HepG2 (cell line): ENCODE measurements around the gene LURAP1L. TPM values are rescaled to one million over a fixed set of nuclear protein-coding genes. Genes with fewer than 3 reads are reported as not detected.

ENCODE experiments used
- ERF ChIP-seq: IDR thresholded peaks from 2 replicates; pipeline ENCODE4 v1.6.1; 2018; ENCODE audit warnings: missing biosample characterization, missing genetic modification reagents
- JUND ChIP-seq: sonication (generic); formaldehyde crosslinking; IDR thresholded peaks from 2 replicates; pipeline ENCODE4 v1.8.0; 2022; ENCODE audit warnings: mild to moderate bottlenecking, missing genetic modification reagents
- MED13 ChIP-seq: sonication (generic); formaldehyde crosslinking; IDR thresholded peaks from 2 replicates; pipeline ENCODE4 v1.5.0; 2020; ENCODE audit warnings: missing genetic modification reagents
- MEIS2 ChIP-seq: sonication (generic); formaldehyde crosslinking; IDR thresholded peaks from 2 replicates; pipeline ENCODE4 v1.9.0; 2021; ENCODE audit warnings: mild to moderate bottlenecking, missing genetic modification reagents
- SETDB1 ChIP-seq: sonication (generic); formaldehyde crosslinking; IDR thresholded peaks from 2 replicates; pipeline ENCODE4 v1.5.1; 2020; ENCODE audit warnings: missing genetic modification reagents, mild to moderate bottlenecking, borderline replicate concordance
- SIN3B ChIP-seq: fragments of 150-350 bp; IDR thresholded peaks from 2 replicates; pipeline ENCODE4 v1.6.1; 2014; ENCODE audit warnings: low read length
- SMAD1 ChIP-seq: sonication (generic); formaldehyde crosslinking; IDR thresholded peaks from 2 replicates; pipeline ENCODE4 v1.4.0; 2020; ENCODE audit warnings: missing genetic modification reagents, low read depth, mild to moderate bottlenecking, borderline replicate concordance
- TBL1XR1 ChIP-seq: fragments of 150-350 bp; IDR thresholded peaks from 2 replicates; pipeline ENCODE4 v1.6.1; 2014; ENCODE audit warnings: borderline replicate concordance, low read length; ENCODE audit not compliant: partially characterized antibody
- ZMYM2 ChIP-seq: sonication (generic); formaldehyde crosslinking; IDR thresholded peaks from 2 replicates; pipeline ENCODE4 v1.8.0; 2022; ENCODE audit warnings: mild to moderate bottlenecking, missing genetic modification reagents
- ZNF343 ChIP-seq: sonication (generic); formaldehyde crosslinking; IDR thresholded peaks from 2 replicates; pipeline ENCODE4 v1.4.0; 2020; ENCODE audit warnings: mild to moderate bottlenecking, missing genetic modification reagents
- ZNF446 ChIP-seq: sonication (generic); formaldehyde crosslinking; IDR thresholded peaks from 2 replicates; pipeline ENCODE4 v1.5.0; 2020; ENCODE audit warnings: mild to moderate bottlenecking, missing genetic modification reagents
- ZNF460 ChIP-seq: sonication (generic); formaldehyde crosslinking; IDR thresholded peaks from 2 replicates; pipeline ENCODE4 v1.5.1; 2020; ENCODE audit warnings: missing genetic modification reagents, mild to moderate bottlenecking, borderline replicate concordance
- ZNF737 ChIP-seq: sonication (generic); formaldehyde crosslinking; IDR thresholded peaks from 2 replicates; pipeline ENCODE4 v1.5.0; 2020; ENCODE audit warnings: missing genetic modification reagents, mild to moderate bottlenecking, borderline replicate concordance
- polyA plus RNA-seq, 8 experiments: library from polyadenylated mRNA; depleted of rRNA in 3 of 8; stranded (reverse) in 7 of 8; unstranded in 1 of 8; fragments of >200 nt; fragmentation: Illumina TruSeq in 4 of 8; extraction: Trizol in 4 of 8; gene quantifications; 2 replicates each; pipeline versions ENCODE4 v1.2.1 to v1.2.3, GENCODE V29; 2011 to 2016; ENCODE audit warnings: low read depth in 4 of 8, missing spikeins in 1 of 8, mixed read lengths in 1 of 8; ENCODE audit not compliant: insufficient read depth in 1 of 8
- total RNA-seq, 5 experiments: library from RNA; depleted of rRNA; stranded (reverse); fragments of >200 nt; fragmentation: Illumina TruSeq; extraction: Trizol; gene quantifications; 2 replicates each; pipeline ENCODE4 v1.2.3, GENCODE V29; 2016; ENCODE audit warnings: low read depth in 1 of 5
- TF ChIP-seq, protein P1 (sequence below): sonication (generic); formaldehyde crosslinking; IDR thresholded peaks from 2 replicates; pipeline ENCODE4 v1.9.0; 2021; ENCODE audit warnings: missing genetic modification reagents, borderline replicate concordance
- TF ChIP-seq, protein P2 (sequence below): sonication (generic); formaldehyde crosslinking; IDR thresholded peaks from 2 replicates; pipeline ENCODE4 v1.5.0; 2020; ENCODE audit warnings: mild to moderate bottlenecking, missing genetic modification reagents, moderate library complexity
- TF ChIP-seq, protein P3 (sequence below): sonication (generic); formaldehyde crosslinking; IDR thresholded peaks from 2 replicates; pipeline ENCODE4 v1.4.0; 2020; ENCODE audit warnings: missing genetic modification reagents
- TF ChIP-seq, protein P4 (sequence below): sonication (generic); formaldehyde crosslinking; IDR thresholded peaks from 2 replicates; pipeline ENCODE4 v1.4.0; 2020; ENCODE audit warnings: mild to moderate bottlenecking, missing genetic modification reagents
- TF ChIP-seq, protein P5 (sequence below): IDR thresholded peaks from 2 replicates; pipeline ENCODE4 v1.6.1; 2012; ENCODE audit warnings: inconsistent platforms

The LURAP1L gene
- total and polyA plus RNA-seq, 2 of the 13 experiments (the other 11 are each of a cell fraction or from before 2014, with no cell fraction given), result 6.7 to 16.6 TPM

DNA sequence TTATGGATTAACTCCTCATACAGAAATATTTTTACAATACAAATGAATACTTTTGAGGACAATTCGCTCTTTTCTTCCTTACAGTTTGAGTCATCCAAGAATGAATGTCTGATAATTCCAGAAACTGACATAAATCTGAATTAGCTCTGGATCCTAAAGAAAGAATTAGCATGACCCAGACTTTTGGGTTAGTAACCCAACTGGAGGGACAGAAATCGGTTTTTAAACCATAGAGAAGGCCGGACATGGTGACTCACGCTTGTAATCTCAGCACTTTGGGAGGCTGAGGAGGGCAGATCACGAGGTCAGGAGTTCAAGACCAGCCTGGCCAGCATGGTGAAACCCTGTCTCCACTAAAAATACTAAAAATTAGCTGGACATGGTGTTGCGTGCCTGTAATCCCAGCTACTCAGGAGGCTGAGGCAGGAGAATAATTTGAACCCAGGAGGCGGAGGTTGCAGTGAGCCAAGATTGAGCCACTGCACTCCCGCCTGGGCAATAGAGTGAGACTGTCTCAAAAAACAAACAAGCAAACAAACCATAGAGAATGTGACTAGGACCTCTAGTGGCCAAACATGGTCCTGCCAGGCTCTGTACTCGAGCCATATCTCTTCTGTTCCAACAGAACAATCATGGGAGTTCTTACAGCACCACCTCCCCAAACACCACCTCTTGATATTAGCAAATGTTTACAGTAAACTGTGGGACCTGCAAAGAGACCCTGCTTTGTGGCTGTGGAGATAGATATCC lies 44.8 kb downstream of the LURAP1L start (continued):
- TF ChIP-seq ZNF446 (no peak), SMAD1 (CRISPR knock-in tag) (no peak), ZNF343 (CRISPR knock-in tag) (no peak), ZNF737 (no peak), ERF (CRISPR knock-in tag) (no peak), ZMYM2 (CRISPR knock-in tag) (peak; percentile 59), ZNF460 (no peak), JUND (CRISPR knock-in tag) (no peak), SIN3B (no peak), SETDB1 (CRISPR knock-in tag) (no peak), MED13 (CRISPR knock-in tag) (no peak), TBL1XR1 (no peak), MEIS2 (CRISPR knock-in tag) (no peak)
- TF ChIP-seq, protein P1, sequence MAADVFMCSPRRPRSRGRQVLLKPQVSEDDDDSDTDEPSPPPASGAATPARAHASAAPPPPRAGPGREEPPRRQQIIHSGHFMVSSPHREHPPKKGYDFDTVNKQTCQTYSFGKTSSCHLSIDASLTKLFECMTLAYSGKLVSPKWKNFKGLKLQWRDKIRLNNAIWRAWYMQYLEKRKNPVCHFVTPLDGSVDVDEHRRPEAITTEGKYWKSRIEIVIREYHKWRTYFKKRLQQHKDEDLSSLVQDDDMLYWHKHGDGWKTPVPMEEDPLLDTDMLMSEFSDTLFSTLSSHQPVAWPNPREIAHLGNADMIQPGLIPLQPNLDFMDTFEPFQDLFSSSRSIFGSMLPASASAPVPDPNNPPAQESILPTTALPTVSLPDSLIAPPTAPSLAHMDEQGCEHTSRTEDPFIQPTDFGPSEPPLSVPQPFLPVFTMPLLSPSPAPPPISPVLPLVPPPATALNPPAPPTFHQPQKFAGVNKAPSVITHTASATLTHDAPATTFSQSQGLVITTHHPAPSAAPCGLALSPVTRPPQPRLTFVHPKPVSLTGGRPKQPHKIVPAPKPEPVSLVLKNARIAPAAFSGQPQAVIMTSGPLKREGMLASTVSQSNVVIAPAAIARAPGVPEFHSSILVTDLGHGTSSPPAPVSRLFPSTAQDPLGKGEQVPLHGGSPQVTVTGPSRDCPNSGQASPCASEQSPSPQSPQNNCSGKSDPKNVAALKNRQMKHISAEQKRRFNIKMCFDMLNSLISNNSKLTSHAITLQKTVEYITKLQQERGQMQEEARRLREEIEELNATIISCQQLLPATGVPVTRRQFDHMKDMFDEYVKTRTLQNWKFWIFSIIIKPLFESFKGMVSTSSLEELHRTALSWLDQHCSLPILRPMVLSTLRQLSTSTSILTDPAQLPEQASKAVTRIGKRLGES (CRISPR knock-in tag), result no peak
- TF ChIP-seq, protein P2, sequence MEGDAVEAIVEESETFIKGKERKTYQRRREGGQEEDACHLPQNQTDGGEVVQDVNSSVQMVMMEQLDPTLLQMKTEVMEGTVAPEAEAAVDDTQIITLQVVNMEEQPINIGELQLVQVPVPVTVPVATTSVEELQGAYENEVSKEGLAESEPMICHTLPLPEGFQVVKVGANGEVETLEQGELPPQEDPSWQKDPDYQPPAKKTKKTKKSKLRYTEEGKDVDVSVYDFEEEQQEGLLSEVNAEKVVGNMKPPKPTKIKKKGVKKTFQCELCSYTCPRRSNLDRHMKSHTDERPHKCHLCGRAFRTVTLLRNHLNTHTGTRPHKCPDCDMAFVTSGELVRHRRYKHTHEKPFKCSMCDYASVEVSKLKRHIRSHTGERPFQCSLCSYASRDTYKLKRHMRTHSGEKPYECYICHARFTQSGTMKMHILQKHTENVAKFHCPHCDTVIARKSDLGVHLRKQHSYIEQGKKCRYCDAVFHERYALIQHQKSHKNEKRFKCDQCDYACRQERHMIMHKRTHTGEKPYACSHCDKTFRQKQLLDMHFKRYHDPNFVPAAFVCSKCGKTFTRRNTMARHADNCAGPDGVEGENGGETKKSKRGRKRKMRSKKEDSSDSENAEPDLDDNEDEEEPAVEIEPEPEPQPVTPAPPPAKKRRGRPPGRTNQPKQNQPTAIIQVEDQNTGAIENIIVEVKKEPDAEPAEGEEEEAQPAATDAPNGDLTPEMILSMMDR (CRISPR knock-in tag), result peak; percentile 76
- TF ChIP-seq, protein P3, sequence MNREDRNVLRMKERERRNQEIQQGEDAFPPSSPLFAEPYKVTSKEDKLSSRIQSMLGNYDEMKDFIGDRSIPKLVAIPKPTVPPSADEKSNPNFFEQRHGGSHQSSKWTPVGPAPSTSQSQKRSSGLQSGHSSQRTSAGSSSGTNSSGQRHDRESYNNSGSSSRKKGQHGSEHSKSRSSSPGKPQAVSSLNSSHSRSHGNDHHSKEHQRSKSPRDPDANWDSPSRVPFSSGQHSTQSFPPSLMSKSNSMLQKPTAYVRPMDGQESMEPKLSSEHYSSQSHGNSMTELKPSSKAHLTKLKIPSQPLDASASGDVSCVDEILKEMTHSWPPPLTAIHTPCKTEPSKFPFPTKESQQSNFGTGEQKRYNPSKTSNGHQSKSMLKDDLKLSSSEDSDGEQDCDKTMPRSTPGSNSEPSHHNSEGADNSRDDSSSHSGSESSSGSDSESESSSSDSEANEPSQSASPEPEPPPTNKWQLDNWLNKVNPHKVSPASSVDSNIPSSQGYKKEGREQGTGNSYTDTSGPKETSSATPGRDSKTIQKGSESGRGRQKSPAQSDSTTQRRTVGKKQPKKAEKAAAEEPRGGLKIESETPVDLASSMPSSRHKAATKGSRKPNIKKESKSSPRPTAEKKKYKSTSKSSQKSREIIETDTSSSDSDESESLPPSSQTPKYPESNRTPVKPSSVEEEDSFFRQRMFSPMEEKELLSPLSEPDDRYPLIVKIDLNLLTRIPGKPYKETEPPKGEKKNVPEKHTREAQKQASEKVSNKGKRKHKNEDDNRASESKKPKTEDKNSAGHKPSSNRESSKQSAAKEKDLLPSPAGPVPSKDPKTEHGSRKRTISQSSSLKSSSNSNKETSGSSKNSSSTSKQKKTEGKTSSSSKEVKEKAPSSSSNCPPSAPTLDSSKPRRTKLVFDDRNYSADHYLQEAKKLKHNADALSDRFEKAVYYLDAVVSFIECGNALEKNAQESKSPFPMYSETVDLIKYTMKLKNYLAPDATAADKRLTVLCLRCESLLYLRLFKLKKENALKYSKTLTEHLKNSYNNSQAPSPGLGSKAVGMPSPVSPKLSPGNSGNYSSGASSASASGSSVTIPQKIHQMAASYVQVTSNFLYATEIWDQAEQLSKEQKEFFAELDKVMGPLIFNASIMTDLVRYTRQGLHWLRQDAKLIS (CRISPR knock-in tag), result no peak
- TF ChIP-seq, protein P4, sequence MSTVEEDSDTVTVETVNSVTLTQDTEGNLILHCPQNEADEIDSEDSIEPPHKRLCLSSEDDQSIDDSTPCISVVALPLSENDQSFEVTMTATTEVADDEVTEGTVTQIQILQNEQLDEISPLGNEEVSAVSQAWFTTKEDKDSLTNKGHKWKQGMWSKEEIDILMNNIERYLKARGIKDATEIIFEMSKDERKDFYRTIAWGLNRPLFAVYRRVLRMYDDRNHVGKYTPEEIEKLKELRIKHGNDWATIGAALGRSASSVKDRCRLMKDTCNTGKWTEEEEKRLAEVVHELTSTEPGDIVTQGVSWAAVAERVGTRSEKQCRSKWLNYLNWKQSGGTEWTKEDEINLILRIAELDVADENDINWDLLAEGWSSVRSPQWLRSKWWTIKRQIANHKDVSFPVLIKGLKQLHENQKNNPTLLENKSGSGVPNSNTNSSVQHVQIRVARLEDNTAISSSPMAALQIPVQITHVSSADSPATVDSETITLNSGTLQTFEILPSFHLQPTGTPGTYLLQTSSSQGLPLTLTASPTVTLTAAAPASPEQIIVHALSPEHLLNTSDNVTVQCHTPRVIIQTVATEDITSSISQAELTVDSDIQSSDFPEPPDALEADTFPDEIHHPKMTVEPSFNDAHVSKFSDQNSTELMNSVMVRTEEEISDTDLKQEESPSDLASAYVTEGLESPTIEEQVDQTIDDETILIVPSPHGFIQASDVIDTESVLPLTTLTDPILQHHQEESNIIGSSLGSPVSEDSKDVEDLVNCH (CRISPR knock-in tag), result no peak
- TF ChIP-seq, protein P5, sequence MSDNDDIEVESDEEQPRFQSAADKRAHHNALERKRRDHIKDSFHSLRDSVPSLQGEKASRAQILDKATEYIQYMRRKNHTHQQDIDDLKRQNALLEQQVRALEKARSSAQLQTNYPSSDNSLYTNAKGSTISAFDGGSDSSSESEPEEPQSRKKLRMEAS, result no peak
